AG20443 (cell line): ENCODE results near the gene TFR2.
A peak's percentile ranks its signal among the peaks of the same experiment; 100 is the strongest.

Source experiments
- DNase-seq: peaks from one replicate; pipeline ENCODE4 v3.0.0; 2012; ENCODE audit warnings: low spot score, mixed read lengths

Gene TFR2

GRCh38 chr7:100654908-100655831 lies 13.8 kb upstream of the TFR2 start:
- DNase-seq: no peak

- DNase-seq: no peak
Measured at GRCh38 chr7:100649826-100650565, 8.6 kb upstream of the TFR2 start.

- DNase-seq: no peak
Measured at GRCh38 chr7:100642534-100642907, 1.2 kb upstream of the TFR2 start.

DNA sequence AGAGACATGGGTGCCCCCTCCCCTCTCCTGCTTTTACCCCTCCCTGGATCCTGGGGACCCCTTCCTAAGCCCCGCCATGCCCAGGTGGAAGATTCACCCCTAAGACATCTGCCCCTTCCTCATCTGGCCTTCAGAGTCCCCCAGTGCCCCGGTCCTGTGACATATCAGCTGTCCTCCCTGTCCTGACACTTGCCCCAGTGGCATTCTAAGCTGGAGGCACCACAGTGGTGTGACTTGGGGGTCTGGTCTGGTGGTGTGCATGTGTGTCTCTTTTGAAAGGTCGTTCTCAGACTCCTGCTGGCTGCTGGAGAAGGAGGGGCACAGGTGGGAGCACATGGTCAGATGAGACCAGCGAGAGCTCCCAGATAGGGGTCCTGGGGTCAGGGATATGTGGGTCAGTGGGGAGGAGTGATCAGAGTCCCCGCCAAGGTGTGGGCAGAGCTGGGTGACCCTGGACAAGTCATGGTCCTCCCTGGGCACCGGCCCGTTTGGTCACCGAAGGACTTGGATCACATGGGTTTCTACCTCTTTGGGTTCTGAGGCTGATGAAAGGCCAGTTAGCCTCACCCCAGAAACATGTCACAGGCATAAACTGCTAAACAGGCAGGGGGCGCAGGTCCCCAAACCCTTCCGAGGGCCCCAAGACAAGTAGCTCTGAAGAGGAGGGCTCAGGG lies 645 bp upstream of the TFR2 start:
- DNase-seq: no peak

- no peak for DNase-seq
Measured at GRCh38 chr7:100640517-100641440, 573 bp downstream of the TFR2 start.

- no peak for DNase-seq
Measured at GRCh38 chr7:100639995-100640516, 1.3 kb downstream of the TFR2 start.

- peak; percentile 72 for DNase-seq
Measured at GRCh38 chr7:100632951-100633717, 8.2 kb downstream of the TFR2 start.

DNA sequence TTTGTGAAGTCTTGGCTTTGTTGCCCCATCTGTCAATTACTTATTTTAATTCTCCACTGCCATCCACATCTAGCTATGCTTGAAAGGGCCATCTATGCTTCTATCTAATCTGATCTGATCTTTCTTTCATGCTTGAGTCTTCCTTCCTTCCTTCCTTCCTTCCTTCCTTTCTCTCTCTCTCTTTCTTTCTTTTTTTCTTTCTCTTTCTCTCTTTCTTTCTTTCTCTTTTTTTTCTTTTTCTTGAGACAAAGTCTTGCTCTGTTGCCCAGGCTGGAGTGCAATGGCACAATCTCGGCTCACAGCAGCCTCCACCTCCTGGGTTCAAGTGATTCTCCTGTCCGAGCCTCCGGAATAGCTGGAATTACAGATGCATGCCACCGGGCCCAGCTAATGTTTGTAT lies 11.3 kb downstream of the TFR2 start:
- DNase-seq: no peak

GRCh38 chr7:100629117-100629716 lies 12.1 kb downstream of the TFR2 start:
- DNase-seq: no peak

GRCh38 chr7:100627238-100627549 lies 14.2 kb downstream of the TFR2 start:
- no peak for DNase-seq

DNA sequence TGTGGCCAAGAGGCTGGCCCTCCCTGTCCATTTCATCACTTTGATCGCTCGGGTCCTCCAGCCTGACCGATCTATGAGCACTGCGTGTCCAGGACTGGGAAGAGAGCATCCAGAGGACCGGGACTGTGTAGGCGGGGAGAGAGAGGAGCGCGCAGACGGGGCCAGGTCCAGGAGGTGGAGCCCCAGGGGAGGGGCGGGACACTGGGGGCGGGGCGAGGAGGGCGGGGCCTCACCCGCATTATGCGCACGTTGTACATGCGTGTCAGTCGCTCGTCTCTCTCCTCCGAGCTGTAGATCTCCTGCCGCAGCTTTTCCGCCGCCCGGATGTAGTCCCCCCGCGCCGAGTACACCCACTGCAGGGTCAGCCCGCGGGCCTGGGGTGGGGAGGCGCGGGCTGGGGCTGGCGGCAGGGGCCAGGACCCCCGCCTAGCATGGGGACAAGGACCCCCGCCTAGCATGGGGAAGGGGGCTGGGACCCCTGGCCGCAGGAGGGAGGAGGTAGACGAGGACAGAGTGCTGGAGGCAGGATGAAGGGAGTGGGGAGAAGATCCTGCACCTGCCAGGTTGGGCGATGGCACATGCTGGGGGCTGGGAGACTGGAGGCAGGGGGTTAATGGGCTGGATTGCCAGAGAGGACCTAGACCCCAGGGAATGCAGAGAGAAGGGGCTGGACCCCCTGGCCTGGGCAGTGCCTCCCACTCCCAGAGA lies 14.7 kb downstream of the TFR2 start:
- peak; percentile 98 for DNase-seq

DNA sequence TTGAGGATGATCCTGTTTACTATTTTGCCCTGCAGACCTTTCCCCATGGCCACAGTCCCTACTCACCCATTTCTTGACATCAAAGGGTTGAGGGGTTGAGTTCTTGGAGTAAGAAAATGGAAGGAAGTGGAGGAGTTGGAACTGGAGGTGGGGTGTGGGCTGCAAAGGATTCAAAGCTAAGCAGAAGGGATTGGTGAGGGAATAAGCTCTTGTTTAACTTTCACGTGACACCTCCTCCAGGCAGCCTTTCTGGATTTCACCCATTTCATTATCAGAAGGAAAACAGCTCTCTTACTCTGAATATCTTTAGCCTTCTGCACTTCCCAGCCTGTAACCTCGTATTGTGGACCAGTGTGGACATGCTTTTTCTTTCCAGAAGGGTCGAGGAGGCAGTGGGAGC lies 15.3 kb downstream of the TFR2 start:
- DNase-seq: no peak

- DNase-seq: no peak
Measured at GRCh38 chr7:100623951-100624824, 17.2 kb downstream of the TFR2 start.

- DNase-seq: no peak
Measured at GRCh38 chr7:100621554-100621953, 19.8 kb downstream of the TFR2 start.

DNA sequence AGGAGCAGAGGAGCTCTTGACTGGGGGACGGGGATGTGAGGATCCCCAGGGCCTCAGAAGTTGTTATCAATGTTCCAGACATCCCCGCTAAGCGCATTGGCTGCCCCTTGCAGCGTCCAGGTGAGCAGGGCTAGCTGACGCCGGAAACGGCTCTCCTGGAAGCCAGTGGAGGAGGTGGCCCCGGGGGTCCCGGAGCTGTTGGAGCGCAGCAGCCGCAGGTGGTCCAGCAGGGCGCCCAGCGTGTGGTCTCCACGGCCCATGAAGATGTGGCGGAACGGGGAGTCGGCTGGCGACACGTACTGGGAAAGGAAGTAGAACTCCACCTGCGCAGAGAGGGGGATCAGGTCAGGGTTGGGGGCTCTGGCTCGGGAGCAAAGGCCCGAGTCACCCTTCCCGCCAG lies 20.5 kb downstream of the TFR2 start:
- DNase-seq: no peak

DNA sequence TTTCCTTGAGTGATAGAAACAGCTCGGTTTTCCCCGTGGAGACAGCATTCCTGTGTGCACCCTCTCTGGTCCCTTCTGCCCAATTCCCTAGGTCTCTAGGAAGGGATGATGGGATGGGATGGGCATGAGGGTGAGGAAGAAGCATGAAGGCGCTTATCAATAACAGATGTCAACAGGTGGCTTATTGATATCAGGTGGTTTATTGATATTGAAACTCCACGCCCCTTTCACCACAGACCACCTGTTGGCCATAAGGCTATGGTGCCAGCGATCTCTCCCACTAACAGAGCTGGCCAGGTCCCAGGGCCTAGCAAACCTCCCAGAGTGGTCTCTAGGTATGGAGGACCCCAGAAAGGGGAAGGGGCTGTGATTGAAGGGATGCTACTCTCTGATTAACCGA lies 21.1 kb downstream of the TFR2 start:
- no peak for DNase-seq

GRCh38 chr7:100614308-100614861 lies 27.0 kb downstream of the TFR2 start:
- no peak for DNase-seq

DNA sequence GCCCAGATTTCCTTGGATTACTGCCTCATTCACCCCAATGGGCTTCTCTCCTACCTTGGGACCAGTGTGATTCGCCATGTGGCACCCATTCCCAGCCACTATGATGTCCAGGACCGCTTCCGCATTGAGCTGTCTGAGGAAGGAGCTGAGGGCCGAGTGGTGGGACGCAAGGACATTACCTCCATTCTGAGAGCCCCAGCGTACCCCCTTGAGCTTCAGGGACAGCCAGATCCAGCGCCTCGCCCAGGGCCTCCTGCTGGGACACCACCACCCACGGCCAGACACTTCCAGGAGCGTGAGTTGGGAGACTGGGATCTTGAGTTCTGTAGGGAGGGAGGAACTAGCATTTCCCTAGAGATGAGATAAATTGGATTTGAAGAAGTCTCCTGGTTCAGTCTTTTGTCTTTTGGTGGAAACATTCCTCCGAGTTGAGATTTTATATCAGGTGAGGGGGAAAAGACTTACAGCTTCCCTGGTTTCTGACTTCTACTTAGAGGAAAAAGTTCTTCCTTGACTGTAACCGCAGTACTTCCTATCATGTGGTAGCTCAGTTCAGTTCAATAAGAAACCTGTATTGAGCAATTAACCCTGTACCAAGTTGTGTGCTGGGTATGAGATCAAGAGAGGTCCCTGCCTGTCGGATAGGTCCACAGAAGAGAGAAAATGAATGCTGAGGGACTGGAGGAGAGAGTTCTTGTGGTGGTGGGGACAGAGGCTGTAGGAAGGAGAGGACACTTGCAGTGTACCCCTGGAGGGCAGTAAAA lies 27.8 kb downstream of the TFR2 start:
- no peak for DNase-seq
